SU-DHL-6 (cell line): ENCODE measurements around the gene ABCA13.

ENCODE experiments used
- H2AFZ ChIP-seq: fragments of 200-600 bp; sonication (generic); 2 replicates; pipeline ENCODE4 v1.6.1; 2014; ENCODE audit warnings: low read depth, mild to moderate bottlenecking, moderate library complexity, mixed read lengths, antibody characterized with exemption, low read length; ENCODE audit not compliant: severe bottlenecking
- H3F3A ChIP-seq: fragments of 200-600 bp; shearing (Covaris generic); 2 replicates; pipeline ENCODE4 v1.6.0; 2016; ENCODE audit warnings: antibody characterized with exemption, mild to moderate bottlenecking; ENCODE audit not compliant: insufficient read depth
- H3K27ac ChIP-seq: fragments of 200-600 bp; sonication (generic); 2 replicates; pipeline ENCODE4 v1.5.1; 2016; ENCODE audit warnings: low read depth, mild to moderate bottlenecking, low read length, moderate library complexity, mixed read lengths
- H3K27me3 ChIP-seq: fragments of 200-600 bp; sonication (generic), shearing (Covaris generic); 2 replicates; pipeline ENCODE4 v1.6.0; 2014; ENCODE audit warnings: mild to moderate bottlenecking, low read length
- H3K36me3 ChIP-seq: fragments of 200-600 bp; sonication (generic); 2 replicates; pipeline ENCODE4 v1.6.1; 2014; ENCODE audit warnings: mild to moderate bottlenecking, low read length, mixed read lengths
- H3K4me2 ChIP-seq: fragments of 300-600, 200-600 bp; shearing (Covaris generic), sonication (generic); 2 replicates; pipeline ENCODE4 v1.6.0; 2014; ENCODE audit warnings: low read length, low read depth, mild to moderate bottlenecking; ENCODE audit not compliant: poor library complexity, severe bottlenecking
- H3K4me3 ChIP-seq: fragments of 200-600 bp; sonication (generic); 2 replicates; pipeline ENCODE4 v1.5.1; 2014; ENCODE audit warnings: antibody characterized with exemption, low read length, mild to moderate bottlenecking, mixed read lengths; ENCODE audit not compliant: insufficient read depth, poor library complexity, severe bottlenecking
- H3K79me2 ChIP-seq: fragments of 200-600 bp; sonication (generic); 2 replicates; pipeline ENCODE4 v1.6.1; 2014; ENCODE audit warnings: mild to moderate bottlenecking, low read length, moderate library complexity; ENCODE audit not compliant: insufficient read depth
- H3K9ac ChIP-seq: fragments of 200-600 bp; sonication (generic); 2 replicates; pipeline ENCODE4 v1.7.0; 2014; ENCODE audit warnings: mild to moderate bottlenecking, low read length
- H3K9me2 ChIP-seq: fragments of 200-600 bp; sonication (generic); replicated peaks from 2 replicates; pipeline ENCODE4 v1.6.1; 2014; ENCODE audit warnings: low read length; ENCODE audit not compliant: insufficient read depth
- H3K9me3 ChIP-seq: fragments of 200-600 bp; sonication (generic); 2 replicates; pipeline ENCODE4 v1.6.1; 2014; ENCODE audit warnings: low read length, mixed read lengths; ENCODE audit not compliant: insufficient read depth
- H4K20me1 ChIP-seq: fragments of 200-600 bp; sonication (generic); 2 replicates; pipeline ENCODE4 v1.6.1; 2014; ENCODE audit warnings: low read depth, mild to moderate bottlenecking, antibody characterized with exemption, low read length, moderate library complexity, mixed read lengths
- CTCF ChIP-seq: fragments of 200-600 bp; sonication (generic); IDR thresholded peaks from one replicate; pipeline ENCODE4 v1.5.1; 2017; ENCODE audit warnings: antibody characterized with exemption, mild to moderate bottlenecking, low read length, moderate library complexity; ENCODE audit not compliant: insufficient read depth, poor library complexity, severe bottlenecking
- EZH2phosphoT487 ChIP-seq: fragments of 200-600 bp; sonication (generic), shearing (Covaris generic); conservative IDR thresholded peaks from 2 replicates; pipeline ENCODE4 v1.6.1; 2018; ENCODE audit warnings: mild to moderate bottlenecking, antibody characterized with exemption, low read length, moderate library complexity, mixed read lengths

Gene ABCA13

GRCh38 chr7:48173756-48174382 is 2.6 kb downstream of the ABCA13 start:
- Histone ChIP-seq H3K9me2 (no peaks in the 10 kb centered on the region), H3K9me3 (no peaks in the 10 kb centered on the region), H3K9ac (no peak overlapping the region), H4K20me1 (no peaks in the 10 kb centered on the region), H3K79me2 (no peaks in the 10 kb centered on the region), H3K27ac (no peak overlapping the region), H3K4me2 (no peak overlapping the region), H3K27me3 (no peaks in the 10 kb centered on the region), H2AFZ (no peak overlapping the region), H3K4me3 (no peak overlapping the region), H3K36me3 (no peaks in the 10 kb centered on the region), H3F3A (no peaks in the 10 kb centered on the region)
- TF ChIP-seq EZH2phosphoT487 = no peak
- TF ChIP-seq CTCF = no peak

- no peaks in the 10 kb centered on the region for H3K36me3 ChIP-seq
- TF ChIP-seq EZH2phosphoT487 = no peak
- no peak for TF ChIP-seq CTCF
- no peaks in the 10 kb centered on the region for H3K27me3 ChIP-seq
- H3K27ac ChIP-seq = no peak overlapping the region
- no peaks in the 10 kb centered on the region for H4K20me1 ChIP-seq
- H3K9me3 ChIP-seq = no peaks in the 10 kb centered on the region
- H3K4me3 ChIP-seq = no peak overlapping the region
- H3K79me2 ChIP-seq = no peaks in the 10 kb centered on the region
- no peaks in the 10 kb centered on the region for H3K9me2 ChIP-seq
- no peak overlapping the region for H3K4me2 ChIP-seq
- H2AFZ ChIP-seq = no peak overlapping the region
- H3K9ac ChIP-seq = no peak overlapping the region
- no peaks in the 10 kb centered on the region for H3F3A ChIP-seq
Measured at GRCh38 chr7:48175019-48175418, 3.8 kb downstream of the ABCA13 start.

- H2AFZ ChIP-seq = no peak overlapping the region
- H3K4me3 ChIP-seq = no peak overlapping the region
- H3K36me3 ChIP-seq = no peaks in the 10 kb centered on the region
- no peak overlapping the region for H3K4me2 ChIP-seq
- no peak overlapping the region for H3K27ac ChIP-seq
- no peaks in the 10 kb centered on the region for H3K79me2 ChIP-seq
- H3K9ac ChIP-seq = no peak overlapping the region
- H3K9me3 ChIP-seq = no peaks in the 10 kb centered on the region
- H3K27me3 ChIP-seq = no peaks in the 10 kb centered on the region; the same call in 1 of the 2 replicates
- no peak for TF ChIP-seq EZH2phosphoT487
- H3F3A ChIP-seq = no peaks in the 10 kb centered on the region
- H4K20me1 ChIP-seq = no peaks in the 10 kb centered on the region
- H3K9me2 ChIP-seq = no peaks in the 10 kb centered on the region
Measured at GRCh38 chr7:48176356-48176893, 5.2 kb downstream of the ABCA13 start.

GRCh38 chr7:48177271-48177670 is 6.0 kb downstream of the ABCA13 start:
- Histone ChIP-seq H4K20me1 (no peaks in the 10 kb centered on the region; the same call in 1 of the 2 replicates), H2AFZ (no peak overlapping the region), H3K9ac (no peak overlapping the region), H3K79me2 (no peaks in the 10 kb centered on the region), H3K27ac (no peak overlapping the region), H3F3A (no peaks in the 10 kb centered on the region), H3K9me3 (no peaks in the 10 kb centered on the region), H3K27me3 (no peaks in the 10 kb centered on the region; the same call in 1 of the 2 replicates), H3K36me3 (no peaks in the 10 kb centered on the region), H3K4me3 (no peak overlapping the region), H3K4me2 (no peak overlapping the region), H3K9me2 (no peaks in the 10 kb centered on the region)
- TF ChIP-seq EZH2phosphoT487 (no peak), CTCF (no peak)
